Inferior parietal cortex (tissue), 1 donor: Measurements from ENCODE around the gene MEGF9.
"Not testable (repeated sequence)": the region's sequence is repeated elsewhere in the genome, so short reads cannot be mapped to it uniquely, and the experiment has no call there.

Experiments
- DNase-seq: peaks from one replicate; pipeline ENCODE4 v3.0.0-alpha.2; 2016; ENCODE audit errors: extremely low spot score

MEGF9 gene

DNA sequence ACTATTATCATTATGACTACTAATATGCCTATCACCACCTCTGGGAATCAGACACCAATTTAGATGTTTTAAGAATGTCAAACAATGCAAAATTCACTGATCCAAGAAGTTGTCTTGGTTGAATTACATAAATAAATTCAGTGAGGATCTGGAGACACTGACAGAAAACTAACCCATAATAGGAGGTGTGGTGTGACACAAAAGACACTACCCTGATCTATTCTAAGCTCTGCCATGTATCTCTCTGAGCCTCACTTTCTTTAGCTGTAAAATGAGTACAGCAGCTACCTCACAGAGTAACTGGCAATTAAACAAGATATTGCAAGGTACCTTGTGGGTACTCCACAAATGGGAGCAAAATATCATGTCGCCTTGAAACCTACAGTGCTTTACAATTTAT, 141.8 kb downstream of the MEGF9 start:
- no peak for DNase-seq

DNA sequence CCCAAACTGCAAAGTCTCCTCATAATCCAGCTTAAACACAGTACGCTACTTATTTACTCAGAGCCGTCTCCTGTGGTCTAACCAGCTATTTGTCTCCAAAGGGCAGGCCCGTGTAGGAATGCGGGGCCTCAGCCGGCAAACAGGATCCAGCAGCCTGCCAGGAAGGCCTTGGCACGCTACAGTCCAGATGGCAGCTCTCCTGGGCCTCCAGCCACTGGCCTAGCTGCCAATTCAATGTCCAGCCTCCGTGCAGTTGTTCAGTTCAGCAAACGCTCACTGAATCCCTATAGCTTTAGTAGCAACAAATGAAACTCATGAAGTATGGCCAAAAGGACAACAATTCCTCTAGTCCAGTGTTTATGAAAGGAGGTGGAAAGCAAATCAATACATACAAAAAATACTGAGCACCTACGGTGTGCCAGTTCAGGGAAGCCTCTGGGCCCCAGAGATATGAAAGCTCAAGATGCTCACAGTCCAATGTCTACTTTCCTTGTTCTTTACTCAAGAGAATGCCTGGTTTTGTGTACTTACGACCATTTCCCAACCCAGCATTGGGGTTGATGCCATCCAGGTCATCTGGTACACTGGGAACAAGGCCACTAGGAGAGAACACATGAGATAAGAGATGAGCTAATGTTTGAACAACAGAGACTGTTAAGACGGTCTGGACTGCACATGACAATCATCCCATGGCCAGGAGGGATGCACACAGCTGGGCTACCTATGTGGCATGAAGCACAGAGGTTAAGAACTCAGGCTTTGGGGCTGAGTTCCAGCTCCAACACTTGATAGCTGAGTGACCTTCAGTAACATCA, 142.6 kb downstream of the MEGF9 start:
- DNase-seq: peak; percentile 70

DNA sequence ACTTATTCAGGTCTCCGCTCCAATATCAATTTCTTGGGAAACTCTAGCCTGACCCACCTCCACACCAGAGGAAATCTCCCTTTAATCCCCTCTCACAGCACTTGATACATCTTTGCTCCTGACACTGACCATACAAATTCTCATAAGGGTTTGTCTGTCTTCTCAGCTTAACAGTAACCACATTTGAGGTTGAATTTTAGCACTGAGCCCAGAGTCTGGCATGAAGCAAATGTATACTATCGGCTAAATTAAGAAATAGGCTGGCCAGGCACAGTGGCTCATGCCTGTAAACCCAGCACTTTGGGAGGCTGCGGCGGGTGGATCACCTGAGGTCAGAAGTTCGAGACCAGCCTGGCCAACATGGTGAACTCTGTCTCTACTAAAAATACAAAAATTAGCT, 144.0 kb downstream of the MEGF9 start:
- no peak for DNase-seq

DNA sequence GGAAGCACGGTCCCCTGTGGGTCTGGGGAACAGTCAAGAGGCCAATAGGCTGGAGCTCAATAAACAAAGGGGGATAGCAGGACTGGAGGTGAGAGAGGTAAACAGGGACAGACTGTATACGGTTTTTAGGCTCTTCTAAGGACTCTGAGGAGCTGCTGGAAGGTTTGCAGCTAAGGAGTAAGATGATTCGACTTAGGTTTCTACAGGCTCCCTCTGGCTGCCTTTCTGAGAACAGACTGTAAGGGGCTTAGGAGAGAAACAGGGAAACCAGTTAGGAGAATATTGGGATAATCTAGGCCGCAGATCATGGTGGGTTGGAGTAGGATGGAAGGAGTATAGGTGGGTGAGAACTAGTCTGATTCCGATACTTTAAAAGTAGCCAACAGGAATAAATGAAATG, 144.7 kb downstream of the MEGF9 start:
- DNase-seq: no peak

DNA sequence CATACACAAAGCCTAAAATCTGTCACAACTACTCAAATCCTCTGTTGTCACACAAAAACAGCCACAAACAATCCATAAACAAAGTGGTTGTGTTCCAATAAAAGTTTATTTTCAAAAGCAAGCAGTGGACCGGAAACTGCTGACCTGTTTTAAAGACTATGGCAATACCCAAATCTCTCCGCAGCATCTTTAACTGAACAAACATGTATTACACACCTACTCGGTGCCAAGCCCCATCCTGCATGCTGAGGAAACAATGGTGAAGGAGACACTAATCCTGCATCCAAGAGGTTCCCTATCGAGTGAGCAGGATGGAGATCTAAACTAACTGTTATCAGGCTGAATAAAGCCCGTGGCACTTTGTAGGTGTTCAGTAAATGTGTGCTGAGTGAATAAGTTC, 145.5 kb downstream of the MEGF9 start:
- no peak for DNase-seq

DNA sequence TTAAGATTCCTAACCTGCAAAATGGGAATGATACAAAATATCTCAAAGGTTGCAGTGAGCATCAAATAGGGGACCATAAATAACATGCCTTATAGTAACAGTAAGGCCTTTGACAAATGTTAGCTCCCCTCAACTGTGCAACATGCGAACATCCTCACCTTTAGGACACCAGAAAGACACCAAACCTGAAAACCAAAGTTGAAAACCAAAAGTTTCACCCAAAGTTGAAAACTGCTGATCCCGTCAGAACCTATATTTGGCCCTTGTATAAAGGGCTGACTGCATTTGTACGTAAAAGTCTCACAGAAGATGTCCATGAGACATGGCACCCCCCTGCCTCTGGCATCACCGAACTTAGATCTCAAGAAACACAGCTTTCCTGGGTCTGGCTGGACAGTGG, 146.4 kb downstream of the MEGF9 start:
- DNase-seq: no peak

DNA sequence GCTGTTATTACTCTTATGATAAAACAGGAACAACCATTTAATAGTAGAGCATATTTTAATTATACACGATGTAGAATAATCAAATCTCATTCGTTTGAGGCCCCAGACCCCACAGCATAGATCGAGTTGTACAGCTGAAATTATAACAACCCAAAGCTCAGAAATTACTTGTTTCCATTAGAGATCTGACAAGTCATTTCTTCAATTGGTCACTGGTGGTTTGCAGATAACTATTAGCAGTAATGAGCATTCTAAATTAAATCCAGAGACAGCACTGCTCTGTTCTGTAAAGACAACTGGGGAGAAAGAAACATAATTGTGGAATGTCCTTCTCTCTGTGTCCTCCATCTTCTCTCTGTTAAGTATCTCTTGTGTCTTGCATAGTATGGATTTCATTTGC, 147.2 kb downstream of the MEGF9 start:
- DNase-seq: no peak

DNA sequence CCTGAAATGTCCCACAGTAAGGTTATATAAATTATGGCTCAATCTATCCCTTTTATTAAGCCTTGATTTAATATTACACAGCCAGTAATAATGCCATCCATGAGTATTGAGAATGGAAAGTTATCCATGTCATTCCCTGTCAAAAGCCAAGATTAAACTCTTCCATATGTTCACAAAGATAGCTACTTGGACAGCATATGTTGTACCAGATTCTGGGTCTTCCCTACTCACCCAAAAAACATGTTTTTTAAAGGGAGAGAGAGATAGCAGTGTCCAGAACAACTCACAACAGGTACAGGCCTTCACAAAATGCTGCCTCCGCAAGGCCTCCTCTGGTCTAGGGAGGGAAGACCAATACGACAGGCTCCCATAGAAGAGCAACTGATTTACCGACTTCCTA, 149.7 kb downstream of the MEGF9 start:
- peak; percentile 36 for DNase-seq

DNA sequence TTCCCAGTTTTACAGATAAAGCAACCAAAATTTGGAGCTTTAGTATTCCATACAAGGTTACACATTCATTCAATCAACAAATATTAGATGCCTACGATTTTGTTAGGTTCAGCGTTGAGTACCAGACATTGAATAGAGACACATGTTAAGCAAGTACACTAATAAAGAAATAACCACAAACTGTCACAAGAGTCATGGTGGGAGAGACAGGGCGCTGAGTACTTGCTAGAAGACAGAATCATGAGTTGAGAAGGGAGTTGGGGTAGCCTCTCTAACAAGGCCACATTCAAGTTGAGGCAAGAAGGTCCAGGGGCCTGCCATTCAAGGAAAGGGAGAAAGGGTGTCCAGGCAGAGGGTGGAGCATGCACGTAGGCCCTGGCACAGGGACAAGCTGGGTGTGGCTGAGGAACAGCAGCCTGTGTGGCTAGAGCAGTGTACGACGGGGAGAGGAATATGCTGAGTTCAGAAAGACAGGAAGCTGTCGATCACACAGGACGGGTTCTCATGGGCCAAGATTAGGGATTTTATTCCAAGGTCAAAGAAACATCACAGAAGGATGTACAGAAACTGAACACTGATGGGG, 151.3 kb downstream of the MEGF9 start:
- no peak for DNase-seq

DNA sequence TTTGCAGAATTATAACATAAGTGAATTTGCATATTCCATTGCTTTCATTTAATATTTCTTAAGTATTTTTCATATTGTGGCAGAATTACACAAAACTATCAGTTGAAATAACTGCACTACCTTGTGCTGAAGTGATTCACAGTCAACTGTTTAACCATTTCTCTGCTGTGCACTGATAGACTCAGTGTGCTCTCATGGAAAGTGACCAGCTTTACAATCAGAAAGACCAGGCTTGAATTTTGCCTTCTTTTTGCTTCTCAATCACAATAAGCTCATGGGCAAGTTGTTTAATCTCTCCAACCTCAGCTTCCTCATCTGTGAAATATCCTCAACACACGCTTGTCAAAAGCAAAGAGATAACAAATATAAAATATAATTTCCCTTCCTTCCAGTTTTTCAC, 152.6 kb downstream of the MEGF9 start:
- no peak for DNase-seq

DNA sequence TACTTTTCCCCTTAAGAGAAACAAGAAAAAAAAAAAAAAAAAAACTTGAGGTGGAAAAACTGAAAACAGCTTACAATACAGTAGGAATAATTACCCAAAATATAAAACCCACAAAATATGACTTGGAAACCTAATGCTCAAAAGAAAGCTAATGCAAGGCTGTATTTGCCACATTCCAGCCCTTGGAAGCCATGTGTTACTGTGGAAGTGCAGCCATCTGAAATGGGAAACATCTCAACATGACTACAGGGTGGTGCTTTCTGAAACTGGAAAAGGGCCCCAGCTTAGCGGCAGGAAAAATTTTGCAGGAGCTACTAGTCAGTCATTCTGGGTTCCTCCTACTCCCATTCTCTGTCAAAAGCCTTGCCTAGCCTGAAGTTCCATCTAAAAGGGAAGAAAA, 154.7 kb downstream of the MEGF9 start:
- DNase-seq: no peak

DNA sequence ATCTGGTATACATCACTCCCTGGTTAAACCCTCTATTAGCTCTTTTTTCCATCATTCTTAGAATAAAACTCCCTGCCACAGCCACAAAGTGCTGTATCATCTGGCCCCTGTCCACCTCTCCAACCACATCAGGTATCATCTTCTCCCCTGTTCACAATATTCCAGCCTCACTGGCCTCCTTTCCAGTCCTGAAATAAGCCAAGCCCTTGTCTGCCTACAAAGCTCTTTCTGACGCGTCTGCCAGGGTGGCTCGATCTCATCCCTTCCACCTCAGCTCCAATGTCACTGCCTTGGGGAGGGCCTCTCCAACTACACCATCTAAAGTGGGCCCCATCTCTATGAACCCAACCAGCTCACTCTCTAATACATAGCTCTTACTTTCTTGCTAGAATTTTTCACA, 155.8 kb downstream of the MEGF9 start:
- no peak for DNase-seq

DNA sequence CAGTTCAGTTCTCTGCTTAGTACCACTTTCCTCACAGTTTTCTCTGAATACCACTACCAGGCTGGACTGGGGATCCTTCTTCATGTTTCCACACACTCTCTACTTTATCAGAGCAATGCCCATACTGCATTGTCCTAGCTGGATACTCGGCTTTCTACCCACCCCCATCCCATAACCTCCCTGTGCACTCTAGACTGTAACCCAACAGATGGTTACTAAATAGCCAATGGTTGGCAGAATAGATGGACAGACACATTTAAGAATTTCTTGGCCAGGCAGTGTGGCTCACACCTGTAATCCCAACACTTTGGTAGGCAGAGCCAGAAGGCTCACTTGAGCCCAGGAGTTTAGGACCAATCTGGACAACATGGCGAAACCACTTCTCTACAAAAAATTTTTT, 157.1 kb downstream of the MEGF9 start:
- DNase-seq: no peak

DNA sequence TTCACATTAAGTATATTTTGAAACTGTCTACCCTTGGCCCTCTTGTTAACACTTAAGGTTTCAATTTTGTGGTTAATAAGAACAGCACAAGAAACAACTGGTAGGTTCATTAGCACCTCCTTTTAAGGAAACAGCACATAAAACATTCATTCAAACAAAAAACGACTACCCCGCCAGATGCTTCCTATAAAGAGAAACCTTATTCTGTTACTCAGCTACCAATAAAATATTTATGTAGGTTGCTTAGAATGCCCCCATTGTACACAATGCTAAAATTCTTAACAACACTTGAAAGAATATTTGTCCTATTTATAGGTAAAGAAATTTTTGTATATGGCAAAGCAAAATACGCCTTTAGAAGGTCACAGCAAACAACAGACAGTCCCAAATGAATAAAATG, 157.5 kb downstream of the MEGF9 start:
- DNase-seq: no peak

DNA sequence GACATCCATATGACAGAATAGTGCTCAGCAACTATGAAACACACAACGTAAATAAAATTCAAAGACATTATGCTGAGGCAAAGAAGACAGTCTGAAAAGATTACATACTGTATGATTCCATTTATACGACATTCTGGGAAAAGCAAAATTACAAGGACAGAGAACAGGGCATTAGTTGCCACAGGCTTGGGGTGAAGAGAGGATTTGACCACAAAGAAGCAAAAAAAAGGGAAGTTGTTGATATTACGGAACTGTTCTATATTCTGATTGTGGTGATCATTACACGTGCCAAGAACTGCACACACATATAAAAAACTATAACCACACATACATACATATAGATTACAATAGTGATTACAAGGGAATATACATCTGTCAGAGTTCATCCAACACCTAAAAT, 158.4 kb downstream of the MEGF9 start:
- no peak for DNase-seq

DNA sequence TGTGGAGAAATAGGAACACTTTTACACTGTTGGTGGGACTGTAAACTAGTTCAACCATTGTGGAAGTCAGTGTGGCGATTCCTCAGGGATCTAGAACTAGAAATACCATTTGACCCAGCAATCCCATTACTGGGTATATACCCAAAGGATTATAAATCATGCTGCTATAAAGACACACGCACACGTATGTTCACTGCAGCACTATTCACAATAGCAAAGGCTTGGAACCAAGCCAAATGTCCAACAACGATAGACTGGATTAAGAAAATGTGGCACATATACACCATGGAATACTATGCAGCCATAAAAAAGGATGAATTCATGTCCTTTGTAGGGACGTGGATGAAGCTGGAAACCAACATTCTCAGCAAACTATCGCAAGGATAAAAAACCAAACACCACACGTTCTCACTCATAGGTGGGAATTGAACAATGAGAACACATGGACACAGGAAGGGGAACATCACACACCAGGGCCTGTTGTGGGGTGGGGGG, 162.0 kb downstream of the MEGF9 start:
- DNase-seq: not testable (repeated sequence)
